Panc1 (cell line): Measurements from ENCODE around the gene XPNPEP1. TPM values are rescaled to one million over a fixed set of nuclear protein-coding genes. Genes with fewer than 3 reads are reported as not detected.

Source experiments
- ATAC-seq: fragments of 200-7000 bp; cut with Tn5 transposase; 2 replicates; pipeline ENCODE4 v1.9.1; 2020; ENCODE audit warnings: mild to moderate bottlenecking, moderate library complexity
- BruUV-seq: library from RNA; stranded (reverse); fragments of 400-500 nt; replicated peaks from 2 replicates; lab custom pipeline; 2021; lab: Mats Ljungman, UMichigan
- CTCF ChIA-PET: fragments of 300-600 bp; sonication (Branson Sonifier 250); formaldehyde crosslinking; loops from one replicate; lab custom pipeline; 2022; ENCODE audit warnings: antibody characterized with exemption; lab: Charles Lee
- POLR2A ChIA-PET: fragments of 300-600 bp; sonication (Branson Sonifier 250); formaldehyde crosslinking; loops from one replicate; lab custom pipeline; 2022; ENCODE audit warnings: antibody characterized with exemption; lab: Charles Lee
- DNase-seq: peaks from one replicate; pipeline ENCODE4 v3.0.0-alpha.2; 2010; ENCODE audit warnings: low read depth, low spot score
- H3K27ac ChIP-seq: 2 replicates; pipeline ENCODE4 v1.5.1; 2011; ENCODE audit warnings: mild to moderate bottlenecking, low read length, inconsistent platforms
- H3K27me3 ChIP-seq: fragments of 200-500 bp; sonication (Bioruptor generic); 2 replicates; pipeline ENCODE4 v1.6.0; 2014; ENCODE audit warnings: low read length, inconsistent platforms; ENCODE audit not compliant: control insufficient read depth, insufficient read depth
- H3K36me3 ChIP-seq: fragments of 200-500 bp; sonication (Bioruptor generic); 2 replicates; pipeline ENCODE4 v1.5.1; 2014; ENCODE audit warnings: inconsistent platforms, mild to moderate bottlenecking, low read length, moderate library complexity; ENCODE audit not compliant: control insufficient read depth, insufficient read depth
- H3K4me1 ChIP-seq: 2 replicates; pipeline ENCODE4 v1.5.1; 2011; ENCODE audit warnings: inconsistent platforms, mild to moderate bottlenecking, low read length, moderate library complexity; ENCODE audit not compliant: control insufficient read depth, insufficient read depth
- H3K4me3 ChIP-seq, 2 experiments: 2 replicates each; pipeline ENCODE4 v1.5.1; 2011 to 2012; ENCODE audit warnings: low read depth in 2 of 2, low read length in 2 of 2, mild to moderate bottlenecking in 2 of 2, inconsistent platforms in 1 of 2, moderate library complexity in 1 of 2
- H3K9me3 ChIP-seq: fragments of 200-500 bp; sonication (Bioruptor generic); 2 replicates; pipeline ENCODE4 v1.5.1; 2014; ENCODE audit warnings: low read depth, mild to moderate bottlenecking, inconsistent platforms, low read length, moderate library complexity; ENCODE audit not compliant: control insufficient read depth, insufficient read depth
- CTCF ChIP-seq: fragments of 450-650 bp; IDR thresholded peaks from 2 replicates; pipeline ENCODE4 v1.5.1; 2017; ENCODE audit warnings: mild to moderate bottlenecking
- POLR2AphosphoS5 ChIP-seq: IDR thresholded peaks from 2 replicates; pipeline ENCODE4 v1.6.1; 2012; ENCODE audit warnings: mild to moderate bottlenecking, low read depth, low read length, moderate library complexity
- REST ChIP-seq, 2 experiments: IDR thresholded peaks; 2 replicates each; pipeline ENCODE4 v1.6.1; 2011 to 2012; ENCODE audit warnings: low read depth in 2 of 2, control low read depth in 1 of 2, low read length in 1 of 2, mild to moderate bottlenecking in 1 of 2, moderate library complexity in 1 of 2; ENCODE audit not compliant: insufficient read depth in 1 of 2
- SIN3A ChIP-seq: IDR thresholded peaks from 2 replicates; pipeline ENCODE4 v1.6.1; 2012; ENCODE audit warnings: low read depth, mild to moderate bottlenecking, low read length, moderate library complexity, borderline replicate concordance; ENCODE audit not compliant: insufficient read depth
- TCF7L2 ChIP-seq: IDR thresholded peaks from 2 replicates; pipeline ENCODE4 v1.6.1; 2011; ENCODE audit warnings: mild to moderate bottlenecking, low read depth, low read length, inconsistent platforms
- in situ Hi-C: cut with HindIII; loops from 2 replicates; pipeline ENCODE4 v1.10.0; 2016; ENCODE audit warnings: low sequenced_read_pairs, low pct_unique_long_range_greater_than_20kb
- intact Hi-C: fragments of 100-400 bp; cut with micrococcal nuclease; formaldehyde crosslinking; loops from one replicate; pipeline ENCODE4 v1.10.0; 2022; ENCODE audit not compliant: unreplicated experiment
- total RNA-seq: library from RNA; stranded (reverse); gene quantifications from one replicate; pipeline ENCODE4 v1.2.1, GENCODE V29; 2021; ENCODE audit not compliant: unreplicated experiment

Gene XPNPEP1
- total RNA-seq, 1 experiment from 2014 or later: 61.2 TPM

GRCh38 chr10:109877546-109877945 is 45.8 kb downstream of the XPNPEP1 start:
- no peaks in the 10 kb centered on the region for H3K27me3 ChIP-seq
- H3K27ac ChIP-seq: no peak overlapping the region
- intact Hi-C loops: no loop called here
- DNase-seq: no peak
- no peak overlapping the region for H3K4me3 ChIP-seq
- no peaks in the 10 kb centered on the region for H3K4me1 ChIP-seq
- no TSS peak for BruUV-seq
- POLR2A ChIA-PET: no interaction called here
- no peak for ATAC-seq
- no peaks in the 10 kb centered on the region for H3K9me3 ChIP-seq
- in situ Hi-C loops: no loop called here
- CTCF ChIA-PET: no interaction called here
- TF ChIP-seq SIN3A: no peak
- TF ChIP-seq CTCF: no peak
- TF ChIP-seq REST (IDR thresholded peaks at IDR 0.05; ENCODE audit: insufficient read depth in 1 of 2, low read depth in 2 of 2, low read length in 1 of 2): no peak
- no peak for TF ChIP-seq POLR2AphosphoS5
- no peak for TF ChIP-seq TCF7L2
- H3K36me3 ChIP-seq: peaks cover 12% of the 10 kb centered on the region; the same call in 1 of the 2 replicates

DNA sequence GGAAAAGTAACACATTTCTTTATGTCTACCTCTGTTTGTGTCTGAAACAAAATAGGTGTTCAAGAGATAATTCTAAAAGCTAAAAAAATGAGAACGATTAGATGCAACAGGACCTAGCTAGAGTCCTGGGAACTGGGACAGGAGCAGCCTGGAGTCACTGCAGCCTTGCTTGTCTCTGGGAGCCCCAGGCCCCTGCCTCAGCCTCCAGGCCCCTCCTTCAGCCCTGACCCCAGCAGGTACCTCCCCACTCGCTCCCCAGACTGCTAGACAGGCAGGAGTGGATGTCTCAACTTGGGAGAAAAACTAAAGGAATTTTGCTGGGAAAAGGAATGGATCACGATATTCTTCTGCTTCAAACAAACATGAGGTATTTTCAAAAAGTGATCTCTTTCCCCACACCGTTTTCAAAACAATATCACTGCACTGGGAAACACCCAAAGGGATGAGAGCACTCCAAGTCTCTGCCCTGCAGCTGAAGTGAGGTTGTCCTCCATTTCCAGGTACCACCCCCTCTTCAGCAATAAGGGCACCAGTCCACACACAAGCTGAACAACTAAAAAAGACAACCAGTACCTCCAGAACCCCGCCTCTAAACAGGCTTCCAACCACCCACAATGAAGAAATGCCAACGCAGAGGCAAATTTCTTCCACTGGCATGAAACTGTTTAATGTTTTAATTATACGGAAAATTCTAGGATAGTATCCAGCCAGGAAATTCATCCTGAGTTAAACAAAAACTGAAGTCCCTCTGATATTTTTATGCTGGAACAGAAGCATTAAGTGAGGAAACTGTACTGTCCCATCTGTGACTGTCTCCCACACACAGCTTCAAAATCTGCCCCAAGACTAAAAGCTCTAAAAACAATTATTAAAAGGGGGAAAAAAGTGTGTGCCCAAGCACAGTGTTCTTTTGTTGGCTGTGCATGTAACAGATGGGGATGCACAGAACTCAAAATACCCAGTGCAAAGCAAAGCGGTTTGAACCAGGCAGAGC is 47.2 kb downstream of the XPNPEP1 start:
- ChIA-PET POLR2A (no interaction called here), CTCF (no interaction called here)
- H3K9me3 ChIP-seq: no peaks in the 10 kb centered on the region
- TF ChIP-seq REST (IDR thresholded peaks at IDR 0.05; ENCODE audit: insufficient read depth in 1 of 2, low read depth in 2 of 2, low read length in 1 of 2) (no peak), SIN3A (no peak), TCF7L2 (no peak), POLR2AphosphoS5 (no peak), CTCF (no peak)
- ATAC-seq (no peak), DNase-seq (no peak)
- no TSS peak for BruUV-seq
- no peaks in the 10 kb centered on the region for H3K4me1 ChIP-seq
- intact Hi-C loops: no loop called here
- H3K36me3 ChIP-seq: no peaks in the 10 kb centered on the region; the same call in 1 of the 2 replicates
- H3K27ac ChIP-seq: no peak overlapping the region
- in situ Hi-C loops: no loop called here
- no peaks in the 10 kb centered on the region for H3K27me3 ChIP-seq
- H3K4me3 ChIP-seq: no peak overlapping the region
